Neural crest cell (in vitro differentiated cells): ENCODE measurements around the gene CELSR3. TPM values are rescaled to one million over a fixed set of nuclear protein-coding genes. Genes with fewer than 3 reads are reported as not detected.

Experiments used
- DNase-seq: peaks from one replicate; pipeline ENCODE4 v3.0.0; 2021; ENCODE audit warnings: low read depth, mixed read lengths, low spot score
- H3K27ac Mint-ChIP-seq: one replicate; pipeline ENCODE4 v1.8.0; 2021; ENCODE audit warnings: mild to moderate bottlenecking, mixed read lengths; ENCODE audit not compliant: unreplicated experiment
- H3K27me3 Mint-ChIP-seq: 2 replicates; pipeline ENCODE4 v1.8.0; 2021; ENCODE audit warnings: low read depth, mild to moderate bottlenecking, mixed read lengths
- H3K36me3 Mint-ChIP-seq: 2 replicates; pipeline ENCODE4 v1.8.0; 2021; ENCODE audit warnings: low read depth, mild to moderate bottlenecking, mixed read lengths
- H3K4me1 Mint-ChIP-seq: 2 replicates; pipeline ENCODE4 v1.8.0; 2021; ENCODE audit warnings: mixed read lengths
- H3K4me3 Mint-ChIP-seq: one replicate; pipeline ENCODE4 v1.8.0; 2021; ENCODE audit warnings: mild to moderate bottlenecking, mixed read lengths
- H3K9me3 Mint-ChIP-seq: 2 replicates; pipeline ENCODE4 v1.8.0; 2021; ENCODE audit warnings: mixed read lengths
- CTCF ChIP-seq: fragments of 200-600 bp; sonication (generic); conservative IDR thresholded peaks from 2 replicates; pipeline ENCODE4 v1.5.0; 2021; ENCODE audit warnings: antibody characterized with exemption, mild to moderate bottlenecking
- total RNA-seq: library from RNA; stranded (reverse); gene quantifications from 2 replicates; pipeline ENCODE4 v1.2.1, GENCODE V29; 2021

CELSR3 gene
- total RNA-seq, 1 donor from 2014 or later = 27.2 TPM

GRCh38 chr3:48601622-48601994 is 61.1 kb downstream of the CELSR3 start:
- no peak for TF ChIP-seq CTCF
- no peak for DNase-seq
- Mint-ChIP-seq H3K4me1 (peaks cover 9% of the 10 kb centered on the region), H3K27ac (no peak overlapping the region), H3K27me3 (no peaks in the 10 kb centered on the region), H3K9me3 (no peaks in the 10 kb centered on the region), H3K4me3 (no peak overlapping the region), H3K36me3 (peaks cover 14% of the 10 kb centered on the region)

- Mint-ChIP-seq H3K9me3 (no peaks in the 10 kb centered on the region), H3K36me3 (peaks cover 14% of the 10 kb centered on the region)
- DNase-seq = no peak
Measured at GRCh38 chr3:48600711-48601621, 61.7 kb downstream of the CELSR3 start.

GRCh38 chr3:48599509-48600285 is 63.0 kb downstream of the CELSR3 start:
- no peaks in the 10 kb centered on the region for H3K9me3 Mint-ChIP-seq

More at GRCh38 chr3:48600711-48601621, 61.7 kb downstream of the CELSR3 start:
- no peaks in the 10 kb centered on the region for H3K27me3 Mint-ChIP-seq
- peaks cover 13% of the 10 kb centered on the region for H3K4me1 Mint-ChIP-seq
- peak overlapping the region; percentile 75 for H3K27ac Mint-ChIP-seq
- H3K4me3 Mint-ChIP-seq = no peak overlapping the region
- TF ChIP-seq CTCF = no peak

GRCh38 chr3:48599077-48599501 is 63.6 kb downstream of the CELSR3 start:
- no peak for TF ChIP-seq CTCF
- Mint-ChIP-seq H3K9me3 (no peaks in the 10 kb centered on the region), H3K27me3 (no peaks in the 10 kb centered on the region), H3K27ac (no peak overlapping the region), H3K4me3 (no peak overlapping the region), H3K36me3 (peaks cover 14% of the 10 kb centered on the region), H3K4me1 (peaks cover 17% of the 10 kb centered on the region)
- no peak for DNase-seq

More at GRCh38 chr3:48599509-48600285, 63.0 kb downstream of the CELSR3 start:
- no peak for DNase-seq
- H3K27ac Mint-ChIP-seq = no peak overlapping the region
- no peak overlapping the region for H3K4me3 Mint-ChIP-seq
- TF ChIP-seq CTCF = no peak
- peaks cover 14% of the 10 kb centered on the region for H3K36me3 Mint-ChIP-seq
- no peaks in the 10 kb centered on the region for H3K27me3 Mint-ChIP-seq
- peaks cover 17% of the 10 kb centered on the region for H3K4me1 Mint-ChIP-seq

GRCh38 chr3:48598323-48599076 is 64.2 kb downstream of the CELSR3 start:
- no peaks in the 10 kb centered on the region for H3K9me3 Mint-ChIP-seq
- peaks cover 17% of the 10 kb centered on the region for H3K4me1 Mint-ChIP-seq
- no peaks in the 10 kb centered on the region for H3K27me3 Mint-ChIP-seq
- H3K36me3 Mint-ChIP-seq = peaks cover 14% of the 10 kb centered on the region
- no peak for TF ChIP-seq CTCF
- H3K4me3 Mint-ChIP-seq = peak overlapping the region; percentile 23
- no peak overlapping the region for H3K27ac Mint-ChIP-seq
- no peak for DNase-seq
